GM23248 (cell line): Measurements from ENCODE around the gene VWC2. TPM values are rescaled to one million over a fixed set of nuclear protein-coding genes. Genes with fewer than 3 reads are reported as not detected.

ENCODE experiments used
- DNase-seq: peaks from one replicate; pipeline ENCODE4 v3.0.0-alpha.2; 2015
- H2AFZ ChIP-seq: fragments of 200-600 bp; sonication (generic); 2 replicates; pipeline ENCODE4 v1.6.1; 2016; ENCODE audit warnings: antibody characterized with exemption
- H3F3A ChIP-seq: fragments of 200-600 bp; sonication (generic); 2 replicates; pipeline ENCODE4 v1.6.1; 2016; ENCODE audit warnings: mild to moderate bottlenecking, antibody characterized with exemption, mixed run types; ENCODE audit not compliant: insufficient read depth
- H3K27ac ChIP-seq: fragments of 200-600 bp; sonication (generic); 2 replicates; pipeline ENCODE4 v1.5.1; 2016; ENCODE audit warnings: mild to moderate bottlenecking
- H3K27me3 ChIP-seq: fragments of 200-600 bp; sonication (generic); replicated peaks from 2 replicates; pipeline ENCODE4 v1.6.1; 2016; ENCODE audit warnings: mild to moderate bottlenecking; ENCODE audit not compliant: insufficient read depth
- H3K36me3 ChIP-seq: fragments of 200-600 bp; sonication (generic); 2 replicates; pipeline ENCODE4 v1.6.1; 2016; ENCODE audit warnings: low read depth, mild to moderate bottlenecking
- H3K4me1 ChIP-seq: fragments of 200-600 bp; sonication (generic); 2 replicates; pipeline ENCODE4 v1.6.1; 2016; ENCODE audit warnings: mild to moderate bottlenecking; ENCODE audit not compliant: insufficient read depth
- H3K4me2 ChIP-seq: fragments of 200-600 bp; sonication (generic); one replicate; pipeline ENCODE4 v1.6.1; 2016; ENCODE audit warnings: mild to moderate bottlenecking; ENCODE audit not compliant: unreplicated experiment
- H3K4me3 ChIP-seq: fragments of 200-600 bp; sonication (generic); 2 replicates; pipeline ENCODE4 v1.5.1; 2016; ENCODE audit warnings: mild to moderate bottlenecking
- H3K79me2 ChIP-seq: fragments of 200-600 bp; sonication (generic); 2 replicates; pipeline ENCODE4 v1.6.1; 2016; ENCODE audit warnings: mild to moderate bottlenecking; ENCODE audit not compliant: insufficient read depth
- H3K9ac ChIP-seq: fragments of 200-600 bp; sonication (generic); 2 replicates; pipeline ENCODE4 v1.6.1; 2016; ENCODE audit warnings: mild to moderate bottlenecking
- H3K9me2 ChIP-seq: fragments of 200-600 bp; sonication (generic); 2 replicates; pipeline ENCODE4 v1.6.1; 2016; ENCODE audit warnings: mixed run types, mild to moderate bottlenecking, moderate library complexity; ENCODE audit not compliant: insufficient read depth
- H3K9me3 ChIP-seq: fragments of 200-600 bp; sonication (generic); one replicate; pipeline ENCODE4 v1.6.1; 2017; ENCODE audit warnings: low read depth
- H4K20me1 ChIP-seq: fragments of 200-600 bp; sonication (generic); 2 replicates; pipeline ENCODE4 v1.6.0; 2016; ENCODE audit not compliant: insufficient read depth
- EZH2 ChIP-seq: fragments of 200-600 bp; sonication (generic); IDR thresholded peaks from 2 replicates; pipeline ENCODE4 v1.6.1; 2018; ENCODE audit warnings: antibody characterized with exemption, mild to moderate bottlenecking; ENCODE audit not compliant: insufficient read depth, poor library complexity, severe bottlenecking
- EZH2phosphoT487 ChIP-seq: fragments of 200-600 bp; sonication (generic); IDR thresholded peaks from 2 replicates; pipeline ENCODE4 v1.6.1; 2018; ENCODE audit warnings: antibody characterized with exemption, moderate library complexity, mild to moderate bottlenecking, low read depth; ENCODE audit not compliant: insufficient read depth
- WGBS, 2 experiments: methylation state at CpG; one replicate each; pipeline ENCODE4 v1.1.6; 2015 to 2017; ENCODE audit warnings: low lambda C conversion rate in 2 of 2, low coverage in 1 of 2; ENCODE audit errors: missing lambda C conversion rate in 2 of 2; 5-methylcytosine and 5-hydroxymethylcytosine counted together
- in situ Hi-C: fragments of 300-500 bp; cut with MboI; formaldehyde crosslinking; loops from 2 replicates; pipeline ENCODE4 v1.15.0; 2020
- polyA plus RNA-seq: library from polyadenylated mRNA; unstranded; fragments of >200 nt; fragmentation: Nextera tagmentation; extraction: Ambion mirVana; gene quantifications from 2 replicates; pipeline ENCODE4 v1.2.1, GENCODE V29; 2016
- total RNA-seq: library from RNA; depleted of rRNA; stranded (reverse); fragments of >200 nt; shearing (Covaris generic); gene quantifications from 2 replicates; pipeline ENCODE4 v1.2.3, GENCODE V29; 2014

Gene VWC2
- total and polyA plus RNA-seq, 2 experiments from 2014 or later, result not detected

- in situ Hi-C loops, result no loop called here
- WGBS, 2 experiments, result 45 to 80% methylated on average over 2 to 4 of the region's 4 CpGs
- DNase-seq, result no peak
These were observed 15.1 kb downstream of the VWC2 start for GRCh38 chr7:49788455-49789059.

GRCh38 chr7:49789736-49790135 lies 16.3 kb downstream of the VWC2 start:
- Histone ChIP-seq H2AFZ (no peak overlapping the region), H3K27me3 (no peaks in the 10 kb centered on the region), H3K27ac (no peak overlapping the region), H3F3A (no peaks in the 10 kb centered on the region), H3K4me3 (no peak overlapping the region), H3K36me3 (no peaks in the 10 kb centered on the region), H3K9me2 (no peaks in the 10 kb centered on the region), H3K4me1 (no peaks in the 10 kb centered on the region), H3K79me2 (no peaks in the 10 kb centered on the region), H3K9me3 (no peaks in the 10 kb centered on the region), H3K9ac (no peak overlapping the region), H3K4me2 (no peak overlapping the region), H4K20me1 (no peaks in the 10 kb centered on the region)
- 27 to 31% methylated on average over 8 of the region's 8 CpGs for WGBS, 2 experiments
- TF ChIP-seq EZH2, result no peak
- no peak for TF ChIP-seq EZH2phosphoT487
- in situ Hi-C loops, result no loop called here
- DNase-seq, result no peak

More at GRCh38 chr7:49788455-49789059, 15.1 kb downstream of the VWC2 start:
- Histone ChIP-seq H3K79me2 (no peaks in the 10 kb centered on the region), H3K27ac (no peak overlapping the region), H3F3A (no peaks in the 10 kb centered on the region), H3K4me2 (no peak overlapping the region), H2AFZ (no peak overlapping the region), H3K4me3 (no peak overlapping the region), H3K9me3 (no peaks in the 10 kb centered on the region), H4K20me1 (no peaks in the 10 kb centered on the region), H3K9me2 (no peaks in the 10 kb centered on the region), H3K27me3 (no peaks in the 10 kb centered on the region), H3K36me3 (no peaks in the 10 kb centered on the region), H3K4me1 (no peaks in the 10 kb centered on the region), H3K9ac (no peak overlapping the region)
- TF ChIP-seq EZH2, result no peak
- TF ChIP-seq EZH2phosphoT487, result no peak

- H4K20me1 ChIP-seq, result no peaks in the 10 kb centered on the region
- H3K4me2 ChIP-seq, result no peak overlapping the region
- no peaks in the 10 kb centered on the region for H3K4me1 ChIP-seq
- H3K9me2 ChIP-seq, result no peaks in the 10 kb centered on the region
- TF ChIP-seq EZH2phosphoT487 (no peak), EZH2 (no peak)
- H3K9me3 ChIP-seq, result no peaks in the 10 kb centered on the region
- H3K27me3 ChIP-seq, result no peaks in the 10 kb centered on the region
- in situ Hi-C loops, result no loop called here
- H3K79me2 ChIP-seq, result no peaks in the 10 kb centered on the region
- DNase-seq, result no peak
- no peaks in the 10 kb centered on the region for H3F3A ChIP-seq
- 6 to 14% methylated on average over 2 of the region's 2 CpGs for WGBS, 2 experiments
- H3K36me3 ChIP-seq, result no peaks in the 10 kb centered on the region
- H3K27ac ChIP-seq, result no peak overlapping the region
- H2AFZ ChIP-seq, result no peak overlapping the region
- no peak overlapping the region for H3K4me3 ChIP-seq
- H3K9ac ChIP-seq, result no peak overlapping the region
These were observed 16.8 kb downstream of the VWC2 start for GRCh38 chr7:49790209-49790608.

GRCh38 chr7:49791088-49791741 lies 17.8 kb downstream of the VWC2 start:
- in situ Hi-C loops, result no loop called here
- H3F3A ChIP-seq, result no peaks in the 10 kb centered on the region
- no peak overlapping the region for H3K9ac ChIP-seq
- WGBS, 2 experiments, result 17 to 20% methylated on average over 7 of the region's 7 CpGs
- H3K79me2 ChIP-seq, result no peaks in the 10 kb centered on the region
- DNase-seq, result no peak
- TF ChIP-seq EZH2phosphoT487 (no peak), EZH2 (no peak)
- no peaks in the 10 kb centered on the region for H3K9me3 ChIP-seq
- no peak overlapping the region for H3K4me2 ChIP-seq
- H3K4me1 ChIP-seq, result no peaks in the 10 kb centered on the region
- no peak overlapping the region for H2AFZ ChIP-seq
- no peaks in the 10 kb centered on the region for H3K9me2 ChIP-seq
- H4K20me1 ChIP-seq, result no peaks in the 10 kb centered on the region
- H3K4me3 ChIP-seq, result no peak overlapping the region
- H3K27ac ChIP-seq, result no peak overlapping the region
- H3K36me3 ChIP-seq, result no peaks in the 10 kb centered on the region
- no peaks in the 10 kb centered on the region for H3K27me3 ChIP-seq
